ENCODE measurements around the gene GRK1. TPM values are rescaled to one million over a fixed set of nuclear protein-coding genes. Genes with fewer than 3 reads are reported as not detected.
"Not testable (repeated sequence)": the region's sequence is repeated elsewhere in the genome, so short reads cannot be mapped to it uniquely, and the experiment has no call there.

GRK1 gene
- total RNA-seq, 2 experiments from 2014 or later: not detected

- intact Hi-C loops (cut with micrococcal nuclease): no loop called here
- H3K27me3 Mint-ChIP-seq: peaks cover 3% of the 10 kb centered on the region
- CTCF ChIA-PET: no interaction called here
- peaks cover 9% of the 10 kb centered on the region for H3K9me3 Mint-ChIP-seq
- no peak overlapping the region for H3K4me3 Mint-ChIP-seq
- no peak for DNase-seq
- no peaks in the 10 kb centered on the region for H3K4me1 Mint-ChIP-seq (ENCODE audit: low read depth)
- POLR2A ChIA-PET: no interaction called here
- H3K36me3 Mint-ChIP-seq: no peaks in the 10 kb centered on the region
- no peak overlapping the region for H3K27ac Mint-ChIP-seq
These were observed 81.9 kb downstream of the GRK1 start for GRCh38 chr13:113748862-113749451.

- intact Hi-C loops (cut with micrococcal nuclease): no loop called here
- DNase-seq: no peak
- CTCF ChIA-PET: no interaction called here
These were observed 82.5 kb downstream of the GRK1 start for GRCh38 chr13:113749507-113749906.

GRCh38 chr13:113749967-113750366, 82.9 kb downstream of the GRK1 start:
- peaks cover 9% of the 10 kb centered on the region for H3K9me3 Mint-ChIP-seq
- H3K4me3 Mint-ChIP-seq: no peak overlapping the region
- no peaks in the 10 kb centered on the region for H3K36me3 Mint-ChIP-seq
- intact Hi-C loops (cut with micrococcal nuclease): no loop called here
- no peak for DNase-seq
- CTCF ChIA-PET: no interaction called here
- peaks cover under 1% of the 10 kb centered on the region for H3K27me3 Mint-ChIP-seq
- no peak overlapping the region for H3K27ac Mint-ChIP-seq
- no peaks in the 10 kb centered on the region for H3K4me1 Mint-ChIP-seq (ENCODE audit: low read depth)
- POLR2A ChIA-PET: no interaction called here

More at GRCh38 chr13:113749507-113749906, 82.5 kb downstream of the GRK1 start:
- no peak overlapping the region for H3K27ac Mint-ChIP-seq
- peaks cover 9% of the 10 kb centered on the region for H3K9me3 Mint-ChIP-seq
- POLR2A ChIA-PET: no interaction called here
- no peaks in the 10 kb centered on the region for H3K36me3 Mint-ChIP-seq
- no peak overlapping the region for H3K4me3 Mint-ChIP-seq
- no peaks in the 10 kb centered on the region for H3K4me1 Mint-ChIP-seq (ENCODE audit: low read depth)
- peaks cover 3% of the 10 kb centered on the region for H3K27me3 Mint-ChIP-seq

GRCh38 chr13:113750554-113751399, 83.8 kb downstream of the GRK1 start:
- CTCF ChIA-PET: no interaction called here
- intact Hi-C loops (cut with micrococcal nuclease): no loop called here
- POLR2A ChIA-PET: no interaction called here
- Mint-ChIP-seq H3K9me3 (peaks cover 9% of the 10 kb centered on the region), H3K4me1 (ENCODE audit: low read depth) (no peaks in the 10 kb centered on the region), H3K27ac (no peak overlapping the region), H3K4me3 (no peak overlapping the region), H3K36me3 (no peaks in the 10 kb centered on the region), H3K27me3 (no peaks in the 10 kb centered on the region)
- DNase-seq: no peak

- CTCF ChIA-PET: no interaction called here
- no peaks in the 10 kb centered on the region for H3K36me3 Mint-ChIP-seq
These were observed 84.5 kb downstream of the GRK1 start for GRCh38 chr13:113751491-113751890.

GRCh38 chr13:113752211-113752986, 85.4 kb downstream of the GRK1 start:
- DNase-seq; CTCF ChIA-PET; intact Hi-C loops (cut with micrococcal nuclease); H3K36me3 Mint-ChIP-seq; H3K27ac Mint-ChIP-seq; H3K27me3 Mint-ChIP-seq; POLR2A ChIA-PET; H3K9me3 Mint-ChIP-seq; H3K4me1 Mint-ChIP-seq (ENCODE audit: low read depth); H3K4me3 Mint-ChIP-seq: not testable (repeated sequence)

More at GRCh38 chr13:113751491-113751890, 84.5 kb downstream of the GRK1 start:
- POLR2A ChIA-PET: no interaction called here
- no peak overlapping the region for H3K27ac Mint-ChIP-seq
- intact Hi-C loops (cut with micrococcal nuclease): no loop called here
- H3K9me3 Mint-ChIP-seq: peaks cover 9% of the 10 kb centered on the region
- no peaks in the 10 kb centered on the region for H3K4me1 Mint-ChIP-seq (ENCODE audit: low read depth)
- peaks cover 3% of the 10 kb centered on the region for H3K27me3 Mint-ChIP-seq
- H3K4me3 Mint-ChIP-seq: no peak overlapping the region
- DNase-seq: no peak

- CTCF ChIA-PET: no interaction called here
- Mint-ChIP-seq H3K27ac (no peak overlapping the region), H3K9me3 (peaks cover 9% of the 10 kb centered on the region), H3K4me3 (no peak overlapping the region), H3K27me3 (peaks cover 6% of the 10 kb centered on the region), H3K36me3 (no peaks in the 10 kb centered on the region), H3K4me1 (ENCODE audit: low read depth) (no peaks in the 10 kb centered on the region)
- POLR2A ChIA-PET: no interaction called here
- no peak for DNase-seq
- intact Hi-C loops (cut with micrococcal nuclease): no loop called here
These were observed 86.2 kb downstream of the GRK1 start for GRCh38 chr13:113753171-113753570.

- Mint-ChIP-seq H3K27ac (no peak overlapping the region), H3K9me3 (peaks cover 9% of the 10 kb centered on the region), H3K27me3 (peaks cover 11% of the 10 kb centered on the region), H3K4me1 (ENCODE audit: low read depth) (no peaks in the 10 kb centered on the region), H3K4me3 (no peak overlapping the region), H3K36me3 (no peaks in the 10 kb centered on the region)
- CTCF ChIA-PET: no interaction called here
- POLR2A ChIA-PET: no interaction called here
- intact Hi-C loops (cut with micrococcal nuclease): no loop called here
- no peak for DNase-seq
These were observed 87.2 kb downstream of the GRK1 start for GRCh38 chr13:113754242-113754641.

- Mint-ChIP-seq H3K27me3 (peaks cover 15% of the 10 kb centered on the region), H3K9me3 (peaks cover 9% of the 10 kb centered on the region), H3K36me3 (no peaks in the 10 kb centered on the region), H3K4me3 (no peak overlapping the region), H3K27ac (no peak overlapping the region), H3K4me1 (ENCODE audit: low read depth) (peaks cover 4% of the 10 kb centered on the region)
- intact Hi-C loops (cut with micrococcal nuclease): no loop called here
- CTCF ChIA-PET: interaction anchor here (1.5 kb wide), 1 partner anchor 30 kb away, joined by 3 read pairs; no protein-coding TSS in a partner anchor
- POLR2A ChIA-PET: no interaction called here
- DNase-seq: no peak
These were observed 87.7 kb downstream of the GRK1 start for GRCh38 chr13:113754691-113755090.

- H3K4me1 Mint-ChIP-seq (ENCODE audit: low read depth): peaks cover 7% of the 10 kb centered on the region
- H3K4me3 Mint-ChIP-seq: no peak overlapping the region
- peaks cover 29% of the 10 kb centered on the region for H3K27me3 Mint-ChIP-seq
- H3K36me3 Mint-ChIP-seq: no peaks in the 10 kb centered on the region
- no peak for DNase-seq
- no peak overlapping the region for H3K27ac Mint-ChIP-seq
- POLR2A ChIA-PET: no interaction called here
- H3K9me3 Mint-ChIP-seq: no peaks in the 10 kb centered on the region
- CTCF ChIA-PET: interaction anchor here (1.5 kb wide), 1 partner anchor 32 kb away, joined by 3 read pairs; no protein-coding TSS in a partner anchor
- intact Hi-C loops (cut with micrococcal nuclease): no loop called here
These were observed 89.5 kb downstream of the GRK1 start for GRCh38 chr13:113756441-113757097.

GRCh38 chr13:113758651-113759524, 91.9 kb downstream of the GRK1 start, which contains the start of gene TMEM255B:
TSS of gene TMEM255B (plus strand) at chr13:113759226. CDS start at chr13:113759270, 44 bp downstream.
- CTCF ChIA-PET: interaction anchor here (0.6 to 1.6 kb wide), 3 partner anchors 9 to 351 kb away, joined by 3 to 5 read pairs (median 4); no protein-coding TSS in a partner anchor

More at GRCh38 chr13:113758651-113759524, 91.9 kb downstream of the GRK1 start, which contains the start of gene TMEM255B:
- H3K27me3 Mint-ChIP-seq: peaks cover 43% of the 10 kb centered on the region
- H3K4me1 Mint-ChIP-seq (ENCODE audit: low read depth): peaks cover 7% of the 10 kb centered on the region
- no peak within 1 kb of the TSS for H3K27ac Mint-ChIP-seq
- no peaks in the 10 kb centered on the region for H3K36me3 Mint-ChIP-seq
- POLR2A ChIA-PET: no interaction called here
- DNase-seq: peak; percentile 85
- intact Hi-C loops (cut with micrococcal nuclease): no loop called here
- H3K9me3 Mint-ChIP-seq: no peaks in the 10 kb centered on the region
- peak within 1 kb of the TSS; percentile 77 for H3K4me3 Mint-ChIP-seq

Data from activated CD4-positive, alpha-beta memory T cell treated with anti-CD3 and anti-CD28 coated beads for 36 hours (primary cell).